ENCODE results near the gene SPATA32.

DNA sequence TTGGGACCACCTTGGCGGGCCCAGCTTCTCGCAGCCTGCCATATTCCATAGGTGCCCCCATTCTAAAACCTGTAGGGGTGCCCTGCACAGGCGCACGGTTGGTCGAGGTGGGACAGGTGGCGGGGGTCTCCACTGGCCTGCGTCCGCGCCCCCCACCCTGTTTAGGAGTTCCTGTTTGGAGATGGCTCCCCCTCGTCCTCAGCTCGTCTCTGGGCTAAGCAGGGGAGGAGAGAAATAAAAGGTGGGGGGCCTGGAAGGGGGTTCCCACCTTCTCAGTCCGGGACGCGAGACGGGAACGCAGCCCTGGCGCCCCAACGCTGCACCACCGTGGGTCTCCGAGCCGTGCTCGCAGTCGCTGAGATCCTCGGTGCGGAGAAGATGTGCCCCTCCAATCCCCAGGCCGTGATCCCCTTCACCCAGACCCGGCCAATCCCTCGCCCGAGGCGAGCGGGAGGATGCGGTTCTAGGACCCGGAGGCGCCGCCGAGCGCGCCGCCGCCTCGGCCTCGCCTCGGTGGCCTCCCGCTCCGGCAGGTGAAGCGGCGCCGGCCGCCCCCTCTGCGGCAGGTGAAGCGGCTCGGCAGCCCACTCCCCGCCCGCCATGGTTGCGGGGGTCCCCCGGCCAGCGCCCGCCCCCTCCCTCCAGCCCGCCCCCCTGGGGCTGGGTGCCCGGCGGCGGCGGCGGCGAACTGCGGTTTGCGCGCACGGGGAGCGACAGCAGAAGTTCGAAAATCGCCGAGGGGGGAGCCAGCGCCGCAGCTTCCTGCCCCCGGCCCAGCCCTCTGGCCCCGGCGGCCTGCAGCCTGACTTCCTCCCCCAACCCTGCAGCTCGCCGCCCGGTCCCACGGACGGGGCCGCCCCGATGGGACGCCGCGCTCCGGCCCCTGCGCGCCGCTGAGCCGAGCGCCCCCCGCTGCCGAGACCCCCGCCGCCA lies 40.5 kb downstream of the SPATA32 start, which contains the start of gene FMNL1:
- TF ChIP-seq, protein P1, sequence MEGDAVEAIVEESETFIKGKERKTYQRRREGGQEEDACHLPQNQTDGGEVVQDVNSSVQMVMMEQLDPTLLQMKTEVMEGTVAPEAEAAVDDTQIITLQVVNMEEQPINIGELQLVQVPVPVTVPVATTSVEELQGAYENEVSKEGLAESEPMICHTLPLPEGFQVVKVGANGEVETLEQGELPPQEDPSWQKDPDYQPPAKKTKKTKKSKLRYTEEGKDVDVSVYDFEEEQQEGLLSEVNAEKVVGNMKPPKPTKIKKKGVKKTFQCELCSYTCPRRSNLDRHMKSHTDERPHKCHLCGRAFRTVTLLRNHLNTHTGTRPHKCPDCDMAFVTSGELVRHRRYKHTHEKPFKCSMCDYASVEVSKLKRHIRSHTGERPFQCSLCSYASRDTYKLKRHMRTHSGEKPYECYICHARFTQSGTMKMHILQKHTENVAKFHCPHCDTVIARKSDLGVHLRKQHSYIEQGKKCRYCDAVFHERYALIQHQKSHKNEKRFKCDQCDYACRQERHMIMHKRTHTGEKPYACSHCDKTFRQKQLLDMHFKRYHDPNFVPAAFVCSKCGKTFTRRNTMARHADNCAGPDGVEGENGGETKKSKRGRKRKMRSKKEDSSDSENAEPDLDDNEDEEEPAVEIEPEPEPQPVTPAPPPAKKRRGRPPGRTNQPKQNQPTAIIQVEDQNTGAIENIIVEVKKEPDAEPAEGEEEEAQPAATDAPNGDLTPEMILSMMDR (IDR thresholded peaks at IDR 0.05): no peak
- TF ChIP-seq POLR2A (IDR thresholded peaks at IDR 0.05): no peak

Measured in uterus (tissue), 2 donors.